Erythroblast (primary cell): ENCODE measurements around the gene TOMM20L.
"Not testable (repeated sequence)": the region's sequence is repeated elsewhere in the genome, so short reads cannot be mapped to it uniquely, and the experiment has no call there.

Experiments used
- DNase-seq, 2 experiments: peaks; one replicate each; lab custom pipeline; 2025; lab: John Stamatoyannopoulos, UW
- GATA1 ChIP-seq: IDR thresholded peaks from 2 replicates; pipeline ENCODE4 v1.6.1; 2011; ENCODE audit warnings: low read depth, mild to moderate bottlenecking, control low read depth, low read length, moderate library complexity
- POLR2A ChIP-seq: IDR thresholded peaks from 2 replicates; pipeline ENCODE4 v1.6.1; 2011; ENCODE audit warnings: mild to moderate bottlenecking, low read length

Gene TOMM20L

DNA sequence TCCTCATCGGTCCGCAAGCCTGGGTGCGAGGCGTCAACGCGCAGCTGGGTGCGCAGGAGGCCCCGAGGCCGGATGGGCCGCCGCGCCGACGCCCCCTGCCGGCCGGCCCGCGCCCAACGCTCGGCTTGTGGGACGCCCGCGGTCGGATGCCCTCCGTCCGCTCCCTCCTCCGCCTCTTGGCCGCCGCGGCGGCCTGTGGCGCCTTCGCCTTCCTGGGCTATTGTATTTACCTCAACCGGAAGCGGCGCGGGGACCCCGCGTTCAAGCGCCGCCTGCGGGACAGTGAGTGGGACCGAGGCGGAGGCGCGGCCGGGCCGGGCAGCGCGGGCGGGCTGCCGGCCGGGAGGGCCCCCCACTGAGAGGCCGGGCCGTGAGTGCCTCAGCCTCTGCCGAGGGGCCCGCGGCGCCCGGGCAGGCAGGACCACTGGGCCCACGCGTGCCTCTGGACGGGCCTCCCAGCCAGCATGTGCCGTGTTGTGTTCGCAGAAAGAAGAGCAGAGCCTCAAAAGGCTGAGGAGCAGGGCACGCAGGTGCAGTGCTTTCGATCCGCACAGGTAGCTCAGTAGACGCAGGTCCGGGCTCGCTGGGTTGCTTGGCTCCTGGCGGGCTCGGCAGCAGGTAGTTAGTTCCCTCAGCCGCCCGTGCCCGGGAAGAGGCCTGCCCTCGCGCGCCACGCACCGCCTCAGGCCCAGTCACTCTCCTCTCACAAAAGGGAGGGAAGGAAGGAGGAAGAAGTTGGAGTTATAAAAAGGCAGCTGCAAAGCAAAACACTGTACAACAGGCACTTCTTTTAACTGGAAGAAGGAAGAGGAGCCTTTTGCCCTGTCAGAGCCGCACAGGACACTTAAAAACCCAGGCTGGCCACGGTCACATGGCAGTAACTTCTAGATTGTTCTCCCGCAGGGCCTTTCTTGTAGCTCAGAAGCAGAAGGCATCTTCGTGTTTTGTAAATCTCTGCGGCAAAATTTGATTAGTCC, at the start of gene TOMM20L:
TOMM20L (plus strand) TSS at position 119 of the 977 bp plus-strand sequence; CDS start at position 147, 28 bp downstream.
- peak; percentile 83 to 89 for DNase-seq
- TF ChIP-seq GATA1 (no peak), POLR2A (peak; percentile 34)

- DNase-seq: peak; percentile 5 to 46
- TF ChIP-seq GATA1 (no peak), POLR2A (no peak)
Observed at GRCh38 chr14:58353516-58354299, 42.0 kb upstream of the TOMM20L start.

DNA sequence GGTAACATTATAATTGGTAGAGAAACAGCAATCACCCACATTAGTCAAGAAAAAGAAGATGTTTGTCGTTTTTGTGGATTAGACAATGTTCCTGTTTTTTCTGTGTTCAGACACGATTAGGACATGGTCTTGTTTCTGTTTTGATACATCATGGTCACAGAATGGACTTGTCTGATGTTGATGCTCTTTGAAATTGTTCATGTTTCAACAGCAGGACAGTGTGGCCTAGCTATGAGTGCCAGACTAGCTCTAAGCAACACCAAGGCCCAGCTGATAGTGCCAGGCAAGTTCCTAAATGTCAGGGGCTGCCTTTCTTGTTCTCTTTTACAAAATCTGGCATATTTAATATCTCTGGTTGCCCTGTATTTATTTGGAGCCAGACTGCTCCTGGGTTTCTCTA, 40.9 kb upstream of the TOMM20L start:
- TF ChIP-seq POLR2A (no peak), GATA1 (no peak)
- DNase-seq: no peak

DNA sequence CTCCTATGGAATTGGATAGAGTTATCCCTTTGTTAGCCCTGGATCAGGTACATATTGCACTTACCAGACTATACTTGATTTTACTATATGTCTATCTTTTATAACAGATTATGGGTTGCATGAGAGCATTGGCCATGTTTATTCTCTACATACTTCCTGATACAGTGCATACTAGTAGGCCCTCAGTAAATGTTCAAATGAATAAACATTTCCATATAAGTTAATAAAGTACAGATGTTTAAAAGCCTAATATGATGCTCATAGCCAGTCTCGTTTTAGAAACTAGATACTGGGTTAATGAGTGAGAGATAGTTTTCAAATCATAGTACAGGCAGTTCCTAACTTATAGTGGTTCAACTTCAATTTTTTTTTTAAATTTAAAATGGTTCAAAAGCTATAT, 39.5 kb upstream of the TOMM20L start:
- DNase-seq: no peak
- TF ChIP-seq POLR2A (no peak), GATA1 (no peak)

DNA sequence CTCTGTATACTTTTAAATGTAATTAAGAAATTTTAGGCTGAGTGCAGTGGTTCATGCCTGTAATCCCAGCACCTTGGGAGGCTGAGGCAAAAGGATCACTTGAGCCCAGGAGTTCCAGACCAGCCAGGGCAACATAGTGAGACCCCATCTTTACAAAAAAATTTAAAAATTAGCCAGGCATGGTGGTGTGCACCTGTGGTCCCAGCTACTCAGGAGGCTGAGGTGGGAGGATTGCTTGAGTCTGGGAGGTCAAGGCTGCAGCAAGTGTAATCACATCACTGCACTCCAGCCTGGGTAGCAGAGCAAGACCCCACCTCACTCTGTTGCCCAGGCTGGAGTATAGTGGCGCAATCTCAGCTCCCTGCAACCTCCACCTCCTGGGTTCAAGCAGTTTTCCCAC, 33.5 kb upstream of the TOMM20L start:
- DNase-seq: not testable (repeated sequence)

- no peak for TF ChIP-seq POLR2A
- no peak for TF ChIP-seq GATA1
- peak; percentile 41 to 63 for DNase-seq
Observed at GRCh38 chr14:58362798-58363412, 32.8 kb upstream of the TOMM20L start.

GRCh38 chr14:58364316-58364715, 31.4 kb upstream of the TOMM20L start:
- no peak for TF ChIP-seq POLR2A
- no peak for TF ChIP-seq GATA1
- no peak for DNase-seq

GRCh38 chr14:58367296-58367695, 28.4 kb upstream of the TOMM20L start:
- TF ChIP-seq POLR2A (no peak), GATA1 (no peak)
- no peak for DNase-seq

GRCh38 chr14:58368956-58369355, 26.8 kb upstream of the TOMM20L start:
- TF ChIP-seq POLR2A (no peak), GATA1 (no peak)
- no peak for DNase-seq

- TF ChIP-seq GATA1 (no peak), POLR2A (no peak)
- DNase-seq: no peak
Observed at GRCh38 chr14:58376791-58377190, 18.9 kb upstream of the TOMM20L start.

DNA sequence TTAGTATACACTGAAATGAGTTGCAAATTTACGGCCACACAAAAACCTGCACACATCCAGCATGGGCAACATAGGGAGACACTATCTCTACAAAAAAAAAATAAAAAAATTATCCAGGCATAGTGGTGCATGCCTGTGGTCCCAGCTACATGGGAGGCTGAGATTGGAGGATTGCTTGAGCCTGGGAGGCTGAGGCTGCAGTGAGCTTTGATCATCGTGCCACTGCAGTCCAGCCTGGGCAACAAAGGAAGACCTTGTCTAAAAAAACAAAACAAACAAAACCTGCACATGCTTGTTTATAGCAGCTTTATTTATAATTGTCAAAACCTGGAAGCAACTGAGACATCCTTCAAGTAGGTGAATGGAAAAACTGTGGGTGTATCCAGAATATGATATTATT, 4.9 kb upstream of the TOMM20L start:
- no peak for TF ChIP-seq GATA1
- TF ChIP-seq POLR2A: no peak
- no peak for DNase-seq

DNA sequence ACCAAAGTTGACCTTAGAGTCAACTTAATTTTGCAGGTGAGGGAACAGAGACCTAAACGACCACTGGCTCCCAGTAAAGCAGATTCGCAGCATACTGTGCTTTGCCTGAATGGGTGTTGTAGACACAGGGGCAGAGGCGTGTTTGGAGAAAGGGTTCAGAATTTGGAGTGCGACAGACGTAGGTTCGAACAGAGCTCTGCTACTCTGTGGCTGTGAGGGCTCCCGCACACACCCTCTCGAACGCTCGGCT, 243 bp upstream of the TOMM20L start:
- no peak for TF ChIP-seq POLR2A
- DNase-seq: no peak

DNA sequence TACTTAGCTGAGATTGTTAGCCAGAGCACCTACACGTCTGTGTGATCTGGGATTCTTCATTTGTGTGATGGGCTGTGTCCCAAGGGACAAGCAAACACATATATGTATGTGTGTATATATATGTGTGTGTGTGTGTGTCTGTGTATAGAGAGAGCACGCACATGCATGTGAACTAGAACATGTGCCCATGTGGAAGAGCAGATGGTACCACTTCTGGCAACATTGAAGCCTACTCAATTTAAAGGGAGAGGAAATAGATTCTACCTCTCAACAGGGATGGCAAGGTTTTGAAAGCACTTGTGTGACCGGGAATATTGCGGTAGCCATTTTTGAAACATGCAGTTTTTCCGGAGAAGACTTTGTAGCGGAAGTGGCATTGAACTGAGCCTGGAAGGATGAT, 1.4 kb downstream of the TOMM20L start:
- TF ChIP-seq GATA1: no peak
- TF ChIP-seq POLR2A: no peak
- no peak for DNase-seq

DNA sequence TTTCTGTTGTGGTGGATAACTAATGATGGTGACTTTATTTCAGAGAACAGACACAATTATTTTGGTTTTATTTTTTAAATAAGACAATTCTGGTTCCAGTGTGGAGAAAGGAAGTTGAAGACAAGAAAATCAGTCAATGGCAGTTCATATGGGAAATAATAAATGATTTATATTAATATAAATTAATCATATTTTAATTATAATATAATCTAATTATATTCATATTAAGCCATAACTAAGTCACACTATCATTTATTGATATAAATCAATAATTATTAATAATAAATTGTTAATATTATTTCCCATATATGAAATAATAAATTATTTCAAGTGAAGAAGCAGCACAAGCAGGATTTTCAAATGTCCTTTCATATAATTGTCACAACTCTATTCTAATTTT, 2.8 kb downstream of the TOMM20L start:
- DNase-seq: no peak
- no peak for TF ChIP-seq POLR2A
- no peak for TF ChIP-seq GATA1
